Activated CD4-positive, alpha-beta T cell treated with anti-CD3 and anti-CD28 coated beads for 36 hours (primary cell): ENCODE data around the gene OSBPL8. TPM values are rescaled to one million over a fixed set of nuclear protein-coding genes. Genes with fewer than 3 reads are reported as not detected.

Experiments
- ATAC-seq: fragments of 200-7000 bp; cut with Tn5 transposase; one replicate; pipeline ENCODE4 v1.10.0; 2021; ENCODE audit warnings: mild to moderate bottlenecking, moderate library complexity
- CTCF ChIA-PET: fragments of 350-600 bp; sonication (Branson Sonifier 250); formaldehyde crosslinking; loops from one replicate; lab custom pipeline; 2021; ENCODE audit warnings: antibody characterized with exemption; lab: Charles Lee
- POLR2A ChIA-PET: fragments of 350-600 bp; sonication (Branson Sonifier 250); formaldehyde crosslinking; loops from one replicate; lab custom pipeline; 2021; ENCODE audit warnings: antibody characterized with exemption, inconsistent platforms; lab: Charles Lee
- DNase-seq: peaks from one replicate; pipeline ENCODE4 v3.0.0-alpha.2; 2020
- H3K27ac Mint-ChIP-seq: one replicate; pipeline ENCODE4 v1.8.0; 2021; ENCODE audit warnings: mixed read lengths
- H3K27me3 Mint-ChIP-seq: one replicate; pipeline ENCODE4 v1.8.0; 2021; ENCODE audit warnings: mixed read lengths
- H3K36me3 Mint-ChIP-seq: one replicate; pipeline ENCODE4 v1.8.0; 2021; ENCODE audit warnings: low read depth, mixed read lengths
- H3K4me1 Mint-ChIP-seq: one replicate; pipeline ENCODE4 v1.8.0; 2021; ENCODE audit warnings: mixed read lengths
- H3K4me3 Mint-ChIP-seq: one replicate; pipeline ENCODE4 v1.8.0; 2021; ENCODE audit warnings: mild to moderate bottlenecking, moderate library complexity, mixed read lengths
- H3K9me3 Mint-ChIP-seq: one replicate; pipeline ENCODE4 v1.8.0; 2021; ENCODE audit warnings: low read depth, mixed read lengths
- intact Hi-C, 2 experiments: fragments of 100-400 bp; cut with DNase I in 1 of 2; cut with micrococcal nuclease in 1 of 2; formaldehyde crosslinking; loops; one replicate each; pipeline versions ENCODE4 v1.14.2 to v1.15.1; 2022 to 2024; cut with DNase I, micrococcal nuclease
- total RNA-seq, 2 experiments: library from RNA; stranded (reverse); gene quantifications; one replicate each; pipeline ENCODE4 v1.2.3, GENCODE V29; 2021

The OSBPL8 gene
- total RNA-seq, 2 experiments from 2014 or later = 70.2 to 78.5 TPM

- H3K36me3 Mint-ChIP-seq = no peaks in the 10 kb centered on the region
- no peak overlapping the region for H3K27ac Mint-ChIP-seq
- POLR2A ChIA-PET = no interaction called here
- CTCF ChIA-PET = interaction anchor here (0.6 to 2.6 kb wide), 4 partner anchors 11 to 580 kb away, joined by 3 to 10 read pairs (median 4); no protein-coding TSS in a partner anchor
- peaks cover 3% of the 10 kb centered on the region for H3K9me3 Mint-ChIP-seq
- ATAC-seq (no peak), DNase-seq (no peak)
- peaks cover 9% of the 10 kb centered on the region for H3K4me1 Mint-ChIP-seq
- H3K4me3 Mint-ChIP-seq = no peak overlapping the region
- no peaks in the 10 kb centered on the region for H3K27me3 Mint-ChIP-seq
- intact Hi-C loops = no loop called here
Measured at GRCh38 chr12:76571256-76571655, 11.7 kb upstream of the OSBPL8 start.

DNA sequence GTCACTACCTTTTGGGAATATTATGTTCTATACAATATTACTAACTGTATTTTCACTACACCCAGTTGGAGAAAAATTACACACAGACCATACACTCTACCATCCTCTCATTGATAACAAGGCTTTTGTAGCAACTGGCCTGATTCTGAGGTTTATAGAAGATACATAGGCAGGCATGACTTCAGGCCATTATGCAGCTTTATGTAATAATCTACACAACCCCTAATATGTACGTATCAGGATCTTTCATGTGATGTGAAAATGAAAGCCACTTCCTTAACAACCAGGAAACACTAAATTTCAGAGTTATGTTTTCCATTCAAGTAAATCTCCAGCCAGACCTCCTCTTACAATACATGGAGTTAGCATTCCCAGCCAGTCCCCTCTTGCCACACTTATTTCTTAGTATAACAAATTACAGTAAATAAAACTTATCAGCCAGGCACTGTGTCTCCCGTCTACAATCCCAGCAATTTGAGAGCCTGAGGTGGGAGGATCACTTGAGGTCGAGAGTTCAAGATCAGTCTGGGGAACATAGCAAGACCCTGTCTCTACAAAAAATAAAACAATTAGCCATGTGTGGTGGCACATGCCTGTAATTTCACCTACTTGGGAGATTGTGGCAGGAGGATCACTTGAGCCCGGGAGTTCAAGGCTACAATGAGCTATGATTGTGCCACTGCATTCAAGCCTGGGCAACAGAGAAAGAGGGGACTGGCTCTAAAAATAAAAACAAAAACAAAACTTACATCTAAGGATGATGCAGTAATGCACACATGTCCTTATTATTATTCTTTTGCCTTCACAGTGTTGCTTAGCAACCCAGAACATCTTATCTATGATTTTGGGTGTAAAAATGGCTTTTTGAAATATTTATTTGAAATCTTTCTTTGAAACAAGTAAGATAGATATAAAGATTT is 10.4 kb upstream of the OSBPL8 start:
- ATAC-seq (no peak), DNase-seq (no peak)
- POLR2A ChIA-PET = no interaction called here
- Mint-ChIP-seq H3K4me3 (no peak overlapping the region), H3K27ac (no peak overlapping the region), H3K36me3 (no peaks in the 10 kb centered on the region), H3K27me3 (no peaks in the 10 kb centered on the region), H3K4me1 (peaks cover 9% of the 10 kb centered on the region), H3K9me3 (peaks cover 3% of the 10 kb centered on the region)
- CTCF ChIA-PET = interaction anchor here (0.6 to 2.6 kb wide), 2 partner anchors 17 to 636 kb away, joined by 4 to 10 read pairs; no protein-coding TSS in a partner anchor
- intact Hi-C loops = no loop called here

DNA sequence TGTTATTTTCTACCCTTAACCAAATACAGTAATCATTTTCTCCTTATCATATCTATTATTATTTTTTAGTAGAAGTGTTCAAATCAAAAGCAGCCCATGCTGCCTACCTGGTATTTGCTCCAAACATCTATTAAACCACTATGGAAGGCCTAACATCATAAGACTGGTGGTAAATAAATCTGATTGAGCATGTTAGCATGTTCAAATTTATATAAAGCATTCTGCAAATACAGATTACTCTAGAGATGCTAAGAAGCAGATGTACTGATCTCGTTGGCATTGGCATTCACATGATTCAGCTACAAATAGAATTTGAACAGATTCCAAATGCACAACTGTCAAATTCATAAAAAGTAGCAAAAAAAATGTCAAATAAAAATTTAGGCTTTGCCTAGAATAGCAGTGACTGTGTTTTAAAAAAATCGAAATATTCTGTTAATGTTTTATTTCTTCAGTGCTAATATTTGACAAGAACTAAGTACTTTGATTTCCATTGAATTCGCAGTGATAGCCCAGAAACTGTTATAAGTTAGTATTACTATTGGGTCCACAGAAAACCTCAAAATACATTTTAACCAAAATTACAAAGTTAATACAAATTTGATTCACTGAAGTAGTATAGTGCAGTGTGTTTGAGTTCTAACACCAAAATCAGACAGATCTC is 9.4 kb upstream of the OSBPL8 start:
- ChIA-PET POLR2A (no interaction called here), CTCF (no interaction called here)
- Mint-ChIP-seq H3K9me3 (no peaks in the 10 kb centered on the region), H3K27ac (no peak overlapping the region), H3K27me3 (no peaks in the 10 kb centered on the region), H3K4me1 (peaks cover 9% of the 10 kb centered on the region), H3K36me3 (no peaks in the 10 kb centered on the region), H3K4me3 (no peak overlapping the region)
- ATAC-seq (no peak), DNase-seq (no peak)
- intact Hi-C loops = no loop called here

GRCh38 chr12:76568130-76568529 is 8.6 kb upstream of the OSBPL8 start:
- DNase-seq = no peak
- H3K36me3 Mint-ChIP-seq = no peaks in the 10 kb centered on the region
- intact Hi-C loops = no loop called here
- H3K4me1 Mint-ChIP-seq = peaks cover 9% of the 10 kb centered on the region
- no peak overlapping the region for H3K4me3 Mint-ChIP-seq
- peak overlapping the region; percentile 17 for H3K27ac Mint-ChIP-seq
- POLR2A ChIA-PET = no interaction called here
- CTCF ChIA-PET = interaction anchor here (0.7 kb wide), 1 partner anchor 19 kb away, joined by 5 read pairs; no protein-coding TSS in a partner anchor
- H3K27me3 Mint-ChIP-seq = no peaks in the 10 kb centered on the region
- no peaks in the 10 kb centered on the region for H3K9me3 Mint-ChIP-seq
- ATAC-seq = no peak

GRCh38 chr12:76563061-76563460 is 3.5 kb upstream of the OSBPL8 start:
- Mint-ChIP-seq H3K4me3 (no peak overlapping the region), H3K27ac (no peak overlapping the region), H3K4me1 (no peaks in the 10 kb centered on the region), H3K9me3 (no peaks in the 10 kb centered on the region), H3K27me3 (no peaks in the 10 kb centered on the region), H3K36me3 (no peaks in the 10 kb centered on the region)
- intact Hi-C loops = no loop called here
- no peak for DNase-seq
- CTCF ChIA-PET = no interaction called here
- POLR2A ChIA-PET = no interaction called here
- ATAC-seq = no peak

DNA sequence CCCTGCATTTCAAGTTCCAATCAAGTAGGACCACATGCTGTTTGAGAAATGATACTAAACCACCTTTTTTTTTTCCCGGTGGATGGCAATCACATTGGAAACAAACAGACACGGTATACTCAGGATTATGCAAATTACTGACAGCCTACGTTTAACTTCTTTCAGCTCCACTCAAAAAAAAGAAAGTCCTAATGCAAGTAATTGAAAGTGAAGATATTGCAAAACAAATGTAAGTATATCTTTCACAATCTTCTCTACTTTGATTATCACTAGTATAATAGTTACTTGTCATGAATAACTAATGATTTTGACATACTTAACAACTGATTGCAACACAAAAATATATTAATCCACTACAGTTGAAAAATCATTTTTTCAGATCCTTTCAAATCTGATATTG is 2.6 kb upstream of the OSBPL8 start:
- Mint-ChIP-seq H3K27ac (no peak overlapping the region), H3K9me3 (no peaks in the 10 kb centered on the region), H3K4me3 (no peak overlapping the region), H3K27me3 (no peaks in the 10 kb centered on the region), H3K36me3 (no peaks in the 10 kb centered on the region), H3K4me1 (peaks cover 3% of the 10 kb centered on the region)
- CTCF ChIA-PET = interaction anchor here (2.2 kb wide), 1 partner anchor 24 kb away, joined by 7 read pairs; no protein-coding TSS in a partner anchor
- no peak for DNase-seq
- intact Hi-C loops = no loop called here
- POLR2A ChIA-PET = interaction anchor here (0.6 kb wide), 1 partner anchor 195 kb away, joined by 3 read pairs; no protein-coding TSS in a partner anchor
- ATAC-seq = no peak

GRCh38 chr12:76560086-76560491 is 518 bp upstream of the OSBPL8 start:
- Mint-ChIP-seq H3K36me3 (peaks cover 7% of the 10 kb centered on the region), H3K27ac (peak overlapping the region; percentile 93), H3K4me3 (peak overlapping the region; percentile 86), H3K4me1 (peaks cover 19% of the 10 kb centered on the region), H3K9me3 (no peaks in the 10 kb centered on the region), H3K27me3 (no peaks in the 10 kb centered on the region)
- ATAC-seq (no peak), DNase-seq (no peak)
- POLR2A ChIA-PET = interaction anchor here (0.6 kb wide), 1 partner anchor 204 kb away, joined by 3 read pairs; the partner anchor contains the start of gene ZDHHC17
- CTCF ChIA-PET = interaction anchor here (0.6 kb wide), 1 partner anchor 28 kb away, joined by 3 read pairs; no protein-coding TSS in a partner anchor
- intact Hi-C loops = loop anchor here in 1 of 2 experiments (2.0 kb wide), 1 partner anchor 27 kb away; no protein-coding TSS in a partner anchor

- H3K27ac Mint-ChIP-seq = peak overlapping the region; percentile 98
- no peaks in the 10 kb centered on the region for H3K27me3 Mint-ChIP-seq
- peak overlapping the region; percentile 86 for H3K4me3 Mint-ChIP-seq
- no peaks in the 10 kb centered on the region for H3K9me3 Mint-ChIP-seq
- DNase-seq (peak; percentile 90), ATAC-seq (peak; percentile 76)
- H3K4me1 Mint-ChIP-seq = peaks cover 29% of the 10 kb centered on the region
- intact Hi-C loops = loop anchor here (1.0 to 5.0 kb wide), 15 partner anchors 14 to 1167 kb away; partner anchors contain the start of genes BBS10 (in 2 of the 2), NAP1L1 (in 2 of the 2), ZDHHC17 (in 2 of the 2) and CSRP2 (in 1 of the 2)
- CTCF ChIA-PET = interaction anchor here (1.1 kb wide), 1 partner anchor 27 kb away, joined by 4 read pairs; no protein-coding TSS in a partner anchor
- peaks cover 7% of the 10 kb centered on the region for H3K36me3 Mint-ChIP-seq
- POLR2A ChIA-PET = interaction anchor here (0.5 to 1.2 kb wide), 7 partner anchors 8 to 1063 kb away, joined by 3 to 6 read pairs (median 3); no protein-coding TSS in a partner anchor
Measured at GRCh38 chr12:76558684-76559399, 729 bp downstream of the OSBPL8 start.

- Mint-ChIP-seq H3K9me3 (no peaks in the 10 kb centered on the region), H3K27ac (peak overlapping the region; percentile 39), H3K36me3 (peaks cover 7% of the 10 kb centered on the region), H3K27me3 (no peaks in the 10 kb centered on the region), H3K4me1 (peaks cover 49% of the 10 kb centered on the region), H3K4me3 (no peak overlapping the region)
- ChIA-PET POLR2A (interaction anchor here (0.5 to 1.1 kb wide), 4 partner anchors 8 to 621 kb away, joined by 3 to 4 read pairs (median 3); no protein-coding TSS in a partner anchor), CTCF (interaction anchor here (0.7 kb wide), 1 partner anchor 9 kb away, joined by 3 read pairs; no protein-coding TSS in a partner anchor)
- ATAC-seq = no peak
- intact Hi-C loops = loop anchor here (5.0 kb wide), 3 partner anchors 99 to 1164 kb away; partner anchors contain the start of genes BBS10 (in 1 of the 2) and GLIPR1L2 (in 1 of the 2)
- no peak for DNase-seq
Measured at GRCh38 chr12:76556368-76556767, 3.2 kb downstream of the OSBPL8 start.

DNA sequence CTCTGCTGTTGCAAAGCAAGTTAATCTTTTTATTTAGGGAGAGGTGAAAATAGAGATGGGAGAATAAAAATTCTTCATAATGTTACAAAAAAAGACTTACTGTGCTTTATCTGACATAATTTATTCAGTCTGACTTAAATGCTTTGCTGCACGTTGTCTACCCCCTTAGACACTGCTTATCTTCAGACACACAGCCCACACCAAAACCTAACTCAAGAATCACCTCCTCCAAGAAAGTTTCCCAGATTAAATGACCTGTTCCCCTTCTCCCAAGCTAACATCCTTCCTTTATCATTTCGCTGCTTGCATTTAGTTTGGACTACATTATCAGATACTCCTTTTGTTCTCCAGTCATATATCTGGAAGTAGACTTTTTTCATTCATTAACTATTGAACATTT is 3.8 kb downstream of the OSBPL8 start:
- POLR2A ChIA-PET = interaction anchor here (1.0 to 1.1 kb wide), 2 partner anchors 13 to 620 kb away, joined by 3 to 4 read pairs; no protein-coding TSS in a partner anchor
- peaks cover 7% of the 10 kb centered on the region for H3K36me3 Mint-ChIP-seq

More for the DNA sequence above, 3.8 kb downstream of the OSBPL8 start:
- Mint-ChIP-seq H3K4me3 (no peak overlapping the region), H3K27me3 (no peaks in the 10 kb centered on the region), H3K27ac (no peak overlapping the region), H3K4me1 (peaks cover 55% of the 10 kb centered on the region), H3K9me3 (no peaks in the 10 kb centered on the region)
- DNase-seq (no peak), ATAC-seq (no peak)
- CTCF ChIA-PET = interaction anchor here (0.7 kb wide), 1 partner anchor 8 kb away, joined by 3 read pairs; no protein-coding TSS in a partner anchor
- intact Hi-C loops = loop anchor here (5.0 kb wide), 3 partner anchors 98 to 1163 kb away; partner anchors contain the start of genes BBS10 (in 1 of the 2) and GLIPR1L2 (in 1 of the 2)
